Cardiac muscle cell (in vitro differentiated cells and primary cell): ENCODE data around the gene METTL21A. TPM values are rescaled to one million over a fixed set of nuclear protein-coding genes. Genes with fewer than 3 reads are reported as not detected.
A peak's percentile ranks its signal among the peaks of the same experiment; 100 is the strongest.

ENCODE experiments used
- DNase-seq, 2 donors: peaks; one replicate each; pipeline versions ENCODE4 v3.0.0 to v3.0.0-alpha.2; 2010 to 2017; ENCODE audit warnings: low read depth in 1 of 2, low spot score in 1 of 2
- H3K27ac ChIP-seq: fragments of 200-600 bp; sonication (generic); 2 replicates; pipeline ENCODE4 v1.5.1; 2016
- H3K27me3 ChIP-seq: fragments of 200-600 bp; sonication (generic); 2 replicates; pipeline ENCODE4 v1.6.0; 2016; ENCODE audit warnings: control low read depth
- H3K36me3 ChIP-seq: fragments of 200-600 bp; sonication (generic); 2 replicates; pipeline ENCODE4 v1.5.1; 2016; ENCODE audit warnings: control low read depth
- H3K4me1 ChIP-seq: fragments of 200-600 bp; sonication (generic); 2 replicates; pipeline ENCODE4 v1.8.1; 2017; ENCODE audit warnings: low read depth, mild to moderate bottlenecking, mixed run types
- H3K4me3 ChIP-seq: fragments of 200-600 bp; sonication (generic); 2 replicates; pipeline ENCODE4 v1.5.1; 2016; ENCODE audit warnings: mild to moderate bottlenecking
- H3K9me3 ChIP-seq: fragments of 200-600 bp; sonication (generic); 2 replicates; pipeline ENCODE4 v1.5.1; 2017; ENCODE audit warnings: low read depth, mild to moderate bottlenecking, control low read depth
- CTCF ChIP-seq: IDR thresholded peaks from 2 replicates; pipeline ENCODE4 v1.5.1; 2012; ENCODE audit warnings: low read depth, mild to moderate bottlenecking, low read length
- polyA plus RNA-seq: library from polyadenylated mRNA; unstranded; fragments of >200 nt; fragmentation: Nextera tagmentation; extraction: Ambion mirVana; gene quantifications from 2 replicates; pipeline ENCODE4 v1.2.1, GENCODE V29; 2016
- total RNA-seq: library from RNA; depleted of rRNA; stranded (reverse); fragments of >200 nt; gene quantifications from 2 replicates; pipeline ENCODE4 v1.2.3, GENCODE V29; 2016

Gene METTL21A
- total and polyA plus RNA-seq, 2 experiments from 2014 or later: 39.8 to 55.9 TPM

GRCh38 chr2:207594731-207595130, 30.5 kb downstream of the METTL21A start:
- H3K27ac ChIP-seq: no peak overlapping the region
- H3K4me3 ChIP-seq: no peak overlapping the region
- H3K4me1 ChIP-seq: no peaks in the 10 kb centered on the region
- DNase-seq: no peak
- no peaks in the 10 kb centered on the region for H3K27me3 ChIP-seq
- no peak for TF ChIP-seq CTCF
- no peaks in the 10 kb centered on the region for H3K9me3 ChIP-seq
- peaks cover 19% of the 10 kb centered on the region for H3K36me3 ChIP-seq

DNA sequence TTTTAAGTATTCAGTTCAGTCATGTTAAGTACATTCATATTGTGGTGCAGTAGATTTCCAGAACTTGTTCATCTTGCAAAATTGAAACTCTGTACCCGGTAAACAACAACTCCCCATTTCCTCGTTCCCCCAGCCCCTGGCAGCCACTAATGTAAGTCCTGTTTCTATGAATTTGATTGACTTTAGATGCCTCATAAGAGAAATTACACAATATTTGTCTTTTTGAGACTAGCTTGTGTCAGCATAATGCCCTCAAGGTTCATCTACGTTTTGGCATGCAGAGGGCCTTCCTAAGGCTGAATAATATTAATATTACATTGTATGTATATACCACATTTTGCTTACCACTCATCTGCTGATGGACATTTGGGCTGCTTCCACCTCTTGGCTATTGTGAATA, 30.9 kb downstream of the METTL21A start:
- no peak for DNase-seq
- H3K9me3 ChIP-seq: no peaks in the 10 kb centered on the region
- H3K27me3 ChIP-seq: no peaks in the 10 kb centered on the region
- no peak for TF ChIP-seq CTCF
- no peak overlapping the region for H3K27ac ChIP-seq
- H3K4me3 ChIP-seq: no peak overlapping the region
- H3K4me1 ChIP-seq: no peaks in the 10 kb centered on the region
- H3K36me3 ChIP-seq: peaks cover 21% of the 10 kb centered on the region

- no peak for DNase-seq
- no peaks in the 10 kb centered on the region for H3K4me1 ChIP-seq
- no peak overlapping the region for H3K4me3 ChIP-seq
- H3K27me3 ChIP-seq: no peaks in the 10 kb centered on the region
- no peaks in the 10 kb centered on the region for H3K9me3 ChIP-seq
- H3K36me3 ChIP-seq: peaks cover 17% of the 10 kb centered on the region
- no peak for TF ChIP-seq CTCF
- H3K27ac ChIP-seq: no peak overlapping the region
Observed at GRCh38 chr2:207593277-207593676, 31.9 kb downstream of the METTL21A start.

DNA sequence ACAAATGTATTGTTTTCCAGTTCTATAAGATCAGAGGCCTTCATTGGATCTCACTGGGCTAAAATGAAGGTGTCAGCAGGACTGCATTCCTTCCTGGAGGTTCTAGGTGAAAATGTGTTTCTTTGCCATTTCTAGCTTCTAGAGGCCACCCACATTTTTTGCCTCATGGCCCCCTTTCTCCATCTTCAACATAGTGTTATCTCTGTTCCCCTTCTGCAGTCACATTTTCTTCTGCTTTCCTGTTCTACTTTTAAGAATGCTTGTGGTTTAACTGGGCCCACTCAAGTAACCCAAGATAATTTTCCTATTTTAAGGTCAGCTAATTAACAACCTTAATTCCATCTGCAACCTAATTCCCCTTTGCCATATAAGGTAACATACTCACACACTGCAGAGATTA, 36.1 kb downstream of the METTL21A start:
- no peak for DNase-seq
- H3K36me3 ChIP-seq: peaks cover 10% of the 10 kb centered on the region
- H3K9me3 ChIP-seq: no peaks in the 10 kb centered on the region
- H3K27ac ChIP-seq: no peak overlapping the region
- no peak overlapping the region for H3K4me3 ChIP-seq
- H3K27me3 ChIP-seq: no peaks in the 10 kb centered on the region
- H3K4me1 ChIP-seq: no peaks in the 10 kb centered on the region
- TF ChIP-seq CTCF: no peak

DNA sequence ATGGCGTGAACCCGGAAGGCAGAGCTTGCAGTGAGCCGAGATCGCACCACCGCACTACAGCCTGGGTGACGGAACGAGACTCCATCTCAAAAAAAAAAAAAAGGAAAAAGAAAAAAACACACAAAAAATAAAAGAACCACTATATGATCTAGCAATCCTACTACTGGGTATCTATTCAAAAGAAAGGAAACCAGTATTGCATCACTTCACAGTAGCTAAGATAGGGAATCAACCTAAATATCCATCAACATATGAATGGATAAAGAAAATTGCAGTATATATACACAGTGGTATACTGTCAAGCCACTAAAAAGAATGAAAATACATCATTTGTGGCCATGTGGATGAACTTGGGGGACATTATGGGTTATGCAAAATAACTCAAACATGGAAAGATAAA, 37.9 kb downstream of the METTL21A start:
- Histone ChIP-seq H3K9me3 (no peaks in the 10 kb centered on the region), H3K27ac (no peak overlapping the region), H3K4me1 (no peaks in the 10 kb centered on the region), H3K27me3 (no peaks in the 10 kb centered on the region), H3K36me3 (peaks cover 17% of the 10 kb centered on the region), H3K4me3 (no peak overlapping the region)
- DNase-seq: no peak
- no peak for TF ChIP-seq CTCF

DNA sequence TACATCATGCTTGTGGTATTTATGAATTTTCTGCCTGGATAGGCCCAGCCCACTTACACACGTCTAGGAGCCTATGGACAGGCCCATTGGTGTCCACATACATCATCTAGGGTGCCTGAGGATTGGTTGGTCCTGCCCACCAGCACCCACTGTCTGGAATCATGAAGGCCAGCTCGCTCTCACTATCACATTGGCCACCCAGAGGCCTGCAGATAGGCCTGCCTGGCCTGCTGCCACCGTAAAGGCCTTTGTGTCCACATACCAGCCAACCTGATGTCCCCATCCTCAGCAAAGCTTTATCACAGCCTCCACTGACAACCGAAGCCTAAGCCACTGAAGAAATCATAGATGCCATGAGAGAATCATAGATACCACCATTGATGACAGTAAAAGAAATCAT, 40.2 kb downstream of the METTL21A start:
- Histone ChIP-seq H3K4me1 (no peaks in the 10 kb centered on the region), H3K4me3 (no peak overlapping the region), H3K9me3 (no peaks in the 10 kb centered on the region), H3K36me3 (peaks cover 34% of the 10 kb centered on the region), H3K27ac (peak overlapping the region; percentile 3), H3K27me3 (no peaks in the 10 kb centered on the region)
- DNase-seq: no peak
- no peak for TF ChIP-seq CTCF
